ENCODE data around the gene HPN. TPM values are rescaled to one million over a fixed set of nuclear protein-coding genes. Genes with fewer than 3 reads are reported as not detected.

Gene HPN
- total RNA-seq, 4 donors from 2014 or later, result 0.67 to 1.4 TPM; not detected in 2

GRCh38 chr19:35032356-35032865 lies 9.1 kb upstream of the HPN start:
- no peak for TF ChIP-seq POLR2A (IDR thresholded peaks at IDR 0.05)
- TF ChIP-seq, protein P1, sequence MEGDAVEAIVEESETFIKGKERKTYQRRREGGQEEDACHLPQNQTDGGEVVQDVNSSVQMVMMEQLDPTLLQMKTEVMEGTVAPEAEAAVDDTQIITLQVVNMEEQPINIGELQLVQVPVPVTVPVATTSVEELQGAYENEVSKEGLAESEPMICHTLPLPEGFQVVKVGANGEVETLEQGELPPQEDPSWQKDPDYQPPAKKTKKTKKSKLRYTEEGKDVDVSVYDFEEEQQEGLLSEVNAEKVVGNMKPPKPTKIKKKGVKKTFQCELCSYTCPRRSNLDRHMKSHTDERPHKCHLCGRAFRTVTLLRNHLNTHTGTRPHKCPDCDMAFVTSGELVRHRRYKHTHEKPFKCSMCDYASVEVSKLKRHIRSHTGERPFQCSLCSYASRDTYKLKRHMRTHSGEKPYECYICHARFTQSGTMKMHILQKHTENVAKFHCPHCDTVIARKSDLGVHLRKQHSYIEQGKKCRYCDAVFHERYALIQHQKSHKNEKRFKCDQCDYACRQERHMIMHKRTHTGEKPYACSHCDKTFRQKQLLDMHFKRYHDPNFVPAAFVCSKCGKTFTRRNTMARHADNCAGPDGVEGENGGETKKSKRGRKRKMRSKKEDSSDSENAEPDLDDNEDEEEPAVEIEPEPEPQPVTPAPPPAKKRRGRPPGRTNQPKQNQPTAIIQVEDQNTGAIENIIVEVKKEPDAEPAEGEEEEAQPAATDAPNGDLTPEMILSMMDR (IDR thresholded peaks at IDR 0.05), result no peak
- DNase-seq, result no peak
- peaks cover 0 to 5% (median 0%) of the 10 kb centered on the region in 3 donors for H3K36me3 ChIP-seq
- H3K4me1 ChIP-seq, result peaks cover 0 to 8% (median 3%) of the 10 kb centered on the region in 4 donors
- no peak overlapping the region for H3K4me3 ChIP-seq
- no peak overlapping the region for H3K27ac ChIP-seq
- no peaks in the 10 kb centered on the region for H3K9me3 ChIP-seq
- no peaks in the 10 kb centered on the region for H3K27me3 ChIP-seq

- no peak overlapping the region for H3K4me3 ChIP-seq
- H3K27ac ChIP-seq, result no peak overlapping the region
- no peak for DNase-seq
- H3K27me3 ChIP-seq, result no peaks in the 10 kb centered on the region
- no peaks in the 10 kb centered on the region for H3K9me3 ChIP-seq
- H3K36me3 ChIP-seq, result peaks cover 0 to 5% (median 0%) of the 10 kb centered on the region in 3 donors
- H3K4me1 ChIP-seq, result peaks cover 0 to 14% (median 5%) of the 10 kb centered on the region in 4 donors
- no peak for TF ChIP-seq POLR2A (IDR thresholded peaks at IDR 0.05)
- TF ChIP-seq, protein P1 (IDR thresholded peaks at IDR 0.05), result no peak
Observed at GRCh38 chr19:35033067-35034004, 8.2 kb upstream of the HPN start.

- Histone ChIP-seq H3K4me1 (peaks cover 0 to 15% (median 7%) of the 10 kb centered on the region in 4 donors), H3K9me3 (no peaks in the 10 kb centered on the region), H3K4me3 (no peak overlapping the region), H3K36me3 (peaks cover 0 to 5% (median 0%) of the 10 kb centered on the region in 3 donors), H3K27ac (no peak overlapping the region), H3K27me3 (no peaks in the 10 kb centered on the region)
- TF ChIP-seq, protein P1 (IDR thresholded peaks at IDR 0.05), result no peak
- TF ChIP-seq POLR2A (IDR thresholded peaks at IDR 0.05), result no peak
- DNase-seq, result no peak
Observed at GRCh38 chr19:35034005-35034502, 7.5 kb upstream of the HPN start.

- Histone ChIP-seq H3K9me3 (no peaks in the 10 kb centered on the region), H3K27ac (no peak overlapping the region), H3K36me3 (peaks cover 0 to 5% (median 0%) of the 10 kb centered on the region in 3 donors), H3K4me1 (peaks cover 0 to 16% (median 8%) of the 10 kb centered on the region in 4 donors), H3K4me3 (no peak overlapping the region), H3K27me3 (peaks cover 0 to 4% of the 10 kb centered on the region in 2 donors)
- no peak for DNase-seq
- TF ChIP-seq POLR2A (IDR thresholded peaks at IDR 0.05), result no peak
- TF ChIP-seq, protein P1 (IDR thresholded peaks at IDR 0.05), result no peak
Observed at GRCh38 chr19:35034588-35035382, 6.7 kb upstream of the HPN start.

All from Peyer's patch (tissue), 4 donors.